A673 (cell line): Measurements from ENCODE around the gene TES. TPM values are rescaled to one million over a fixed set of nuclear protein-coding genes. Genes with fewer than 3 reads are reported as not detected.

Experiments
- BruUV-seq: library from RNA; stranded (reverse); fragments of 400-500 nt; replicated peaks from 2 replicates; lab custom pipeline; 2021; lab: Mats Ljungman, UMichigan
- CTCF ChIA-PET: fragments of 300-600 bp; sonication (Branson Sonifier 250); formaldehyde crosslinking; loops from one replicate; lab custom pipeline; 2022; ENCODE audit warnings: antibody characterized with exemption; lab: Charles Lee
- POLR2A ChIA-PET: fragments of 300-600 bp; sonication (Branson Sonifier 250); formaldehyde crosslinking; loops from one replicate; lab custom pipeline; 2022; ENCODE audit warnings: antibody characterized with exemption; ENCODE audit not compliant: low non-redundant PET; lab: Charles Lee
- DNase-seq: peaks from one replicate; pipeline ENCODE4 v3.0.0-alpha.2; 2015; ENCODE audit warnings: low spot score
- H3K27ac ChIP-seq: fragments of 200-600 bp; sonication (generic); 2 replicates; pipeline ENCODE4 v1.5.1; 2016; ENCODE audit warnings: mixed run types, low read depth, mild to moderate bottlenecking, mixed read lengths, antibody characterized with exemption, low read length; ENCODE audit not compliant: poor library complexity, severe bottlenecking
- H3K27me3 ChIP-seq: fragments of 200-600 bp; sonication (generic); replicated peaks from 2 replicates; pipeline ENCODE4 v1.6.1; 2017; ENCODE audit warnings: mixed run types, low read depth, mild to moderate bottlenecking, mixed read lengths, antibody characterized with exemption, low read length; ENCODE audit not compliant: insufficient read depth, poor library complexity
- H3K36me3 ChIP-seq: fragments of 200-600 bp; sonication (generic); 2 replicates; pipeline ENCODE4 v1.6.1; 2016; ENCODE audit warnings: mixed run types, mild to moderate bottlenecking, mixed read lengths, antibody characterized with exemption, low read length; ENCODE audit not compliant: insufficient read depth, poor library complexity, severe bottlenecking
- H3K4me1 ChIP-seq: fragments of 200-600 bp; sonication (generic); 2 replicates; pipeline ENCODE4 v1.6.1; 2017; ENCODE audit warnings: mixed run types, mild to moderate bottlenecking, mixed read lengths, antibody characterized with exemption, low read length; ENCODE audit not compliant: insufficient read depth, poor library complexity, severe bottlenecking
- H3K4me3 ChIP-seq: fragments of 200-600 bp; sonication (generic); 2 replicates; pipeline ENCODE4 v1.5.1; 2016; ENCODE audit warnings: low read depth, mixed run types, mild to moderate bottlenecking, mixed read lengths, low read length; ENCODE audit not compliant: poor library complexity, severe bottlenecking
- H3K9me3 ChIP-seq: fragments of 200-600 bp; sonication (generic); 2 replicates; pipeline ENCODE4 v1.6.1; 2016; ENCODE audit warnings: mixed run types, low read depth, mild to moderate bottlenecking, mixed read lengths, antibody characterized with exemption, low read length; ENCODE audit not compliant: poor library complexity, severe bottlenecking
- CTCF ChIP-seq: fragments of 300-800, 200-600 bp; sonication (generic); conservative IDR thresholded peaks from 2 replicates; pipeline ENCODE4 v1.5.1; 2017; ENCODE audit warnings: low read depth, mild to moderate bottlenecking, antibody characterized with exemption, low read length, moderate library complexity, mixed read lengths
- EZH2 ChIP-seq: fragments of 200-600 bp; sonication (generic); IDR thresholded peaks from 2 replicates; pipeline ENCODE4 v1.6.1; 2017; ENCODE audit warnings: borderline replicate concordance, low read depth, mild to moderate bottlenecking, mixed read lengths, antibody characterized with exemption, low read length; ENCODE audit not compliant: poor library complexity, severe bottlenecking
- intact Hi-C: fragments of 100-400 bp; cut with micrococcal nuclease; formaldehyde crosslinking; loops from one replicate; pipeline ENCODE4 v1.10.0; 2022; ENCODE audit not compliant: unreplicated experiment
- total RNA-seq: library from RNA; stranded (reverse); gene quantifications from 2 replicates; pipeline ENCODE4 v1.2.3, GENCODE V29; 2021

Gene TES
- total RNA-seq, 1 experiment from 2014 or later, result 121 TPM

GRCh38 chr7:116185450-116185849 is 24.9 kb upstream of the TES start:
- H3K36me3 ChIP-seq, result no peaks in the 10 kb centered on the region
- no peaks in the 10 kb centered on the region for H3K27me3 ChIP-seq
- no TSS peak for BruUV-seq
- intact Hi-C loops, result no loop called here
- H3K9me3 ChIP-seq, result peaks cover 22% of the 10 kb centered on the region
- no peaks in the 10 kb centered on the region for H3K4me1 ChIP-seq
- ChIA-PET CTCF (no interaction called here), POLR2A (no interaction called here)
- no peak overlapping the region for H3K27ac ChIP-seq
- TF ChIP-seq CTCF, result no peak
- TF ChIP-seq EZH2, result no peak
- no peak overlapping the region for H3K4me3 ChIP-seq
- no peak for DNase-seq

GRCh38 chr7:116185956-116186355 is 24.4 kb upstream of the TES start:
- Histone ChIP-seq H3K27me3 (no peaks in the 10 kb centered on the region), H3K36me3 (no peaks in the 10 kb centered on the region), H3K4me1 (no peaks in the 10 kb centered on the region), H3K4me3 (no peak overlapping the region), H3K27ac (no peak overlapping the region), H3K9me3 (peaks cover 22% of the 10 kb centered on the region)
- intact Hi-C loops, result no loop called here
- CTCF ChIA-PET, result no interaction called here
- TF ChIP-seq CTCF (no peak), EZH2 (no peak)
- DNase-seq, result no peak
- POLR2A ChIA-PET, result no interaction called here
- BruUV-seq, result no TSS peak

GRCh38 chr7:116187400-116187799 is 22.9 kb upstream of the TES start:
- no peak for DNase-seq
- CTCF ChIA-PET, result no interaction called here
- Histone ChIP-seq H3K27ac (no peak overlapping the region), H3K9me3 (peaks cover 22% of the 10 kb centered on the region), H3K36me3 (no peaks in the 10 kb centered on the region), H3K4me1 (peaks cover 2% of the 10 kb centered on the region), H3K27me3 (no peaks in the 10 kb centered on the region), H3K4me3 (no peak overlapping the region)
- BruUV-seq, result no TSS peak
- no peak for TF ChIP-seq EZH2
- no peak for TF ChIP-seq CTCF
- POLR2A ChIA-PET, result no interaction called here
- intact Hi-C loops, result no loop called here
